K562 (cell line): ENCODE measurements around the gene ZNF2. TPM values are rescaled to one million over a fixed set of nuclear protein-coding genes. Genes with fewer than 3 reads are reported as not detected.

ENCODE experiments used
- ARID3B ChIP-seq: fragments of 250-450 bp; sonication (Bioruptor Pico); IDR thresholded peaks from 2 replicates; pipeline ENCODE4 v1.4.0; 2020; ENCODE audit warnings: borderline replicate concordance
- CEBPB ChIP-seq: fragments of 450-650 bp; IDR thresholded peaks from 2 replicates; pipeline ENCODE4 v1.6.1; 2016; ENCODE audit warnings: missing genetic modification characterization, missing compliant biosample characterization
- CUX1 ChIP-seq: fragments of 200-800 bp; sonication (Bioruptor generic); IDR thresholded peaks from 2 replicates; pipeline ENCODE4 v1.6.1; 2016; ENCODE audit warnings: missing genetic modification characterization, missing compliant biosample characterization
- EGR1 ChIP-seq: fragments of 450-650 bp; conservative IDR thresholded peaks from 2 replicates; pipeline ENCODE4 v1.6.1; 2017; ENCODE audit warnings: mild to moderate bottlenecking
- GTF2B ChIP-seq: IDR thresholded peaks from 2 replicates; pipeline ENCODE4 v1.6.1; 2011; ENCODE audit not compliant: insufficient read length; ENCODE audit errors: extremely low read depth
- HES1 ChIP-seq: fragments of 450-650 bp; IDR thresholded peaks from 2 replicates; pipeline ENCODE4 v1.6.1; 2016; ENCODE audit warnings: low read depth, mild to moderate bottlenecking, moderate library complexity
- MAFK ChIP-seq: IDR thresholded peaks from 2 replicates; pipeline ENCODE4 v1.6.1; 2011; ENCODE audit warnings: low read length, improper control_type of control experiment
- RBBP5 ChIP-seq: fragments of 200-600 bp; sonication (generic); IDR thresholded peaks from 2 replicates; pipeline ENCODE4 v1.6.1; 2012; ENCODE audit warnings: borderline replicate concordance, mild to moderate bottlenecking, low read length, control low read depth, inconsistent platforms; ENCODE audit not compliant: insufficient read depth, poor library complexity, severe bottlenecking
- RBM25 ChIP-seq: fragments of 200-400 bp; formaldehyde crosslinking; IDR thresholded peaks from 2 replicates; pipeline ENCODE4 v1.6.1; 2018; ENCODE audit warnings: low read length, low read depth, moderate library complexity; ENCODE audit not compliant: severe bottlenecking
- SOX6 ChIP-seq: fragments of 450-650 bp; IDR thresholded peaks from 2 replicates; pipeline ENCODE4 v1.6.1; 2014; ENCODE audit warnings: mild to moderate bottlenecking
- SPI1 ChIP-seq: IDR thresholded peaks from 2 replicates; pipeline ENCODE4 v1.6.1; 2011; ENCODE audit warnings: low read depth, low read length, control low read depth, borderline replicate concordance
- XRCC3 ChIP-seq: fragments of 450-650 bp; IDR thresholded peaks from 2 replicates; pipeline ENCODE4 v1.6.1; 2017; ENCODE audit warnings: mild to moderate bottlenecking, moderate library complexity
- ZBTB8A ChIP-seq: fragments of 450-650 bp; IDR thresholded peaks from 2 replicates; pipeline ENCODE4 v1.6.1; 2018; ENCODE audit warnings: mild to moderate bottlenecking, moderate library complexity; ENCODE audit not compliant: partially characterized antibody
- ZC3H8 ChIP-seq: fragments of 450-650 bp; IDR thresholded peaks from 2 replicates; pipeline ENCODE4 v1.6.1; 2017
- ZKSCAN3 ChIP-seq: fragments of 250-450 bp; sonication (Bioruptor Pico); IDR thresholded peaks from 2 replicates; pipeline ENCODE4 v1.4.0; 2020
- ZNF644 ChIP-seq: fragments of 200-800 bp; sonication (Bioruptor generic); IDR thresholded peaks from 2 replicates; pipeline ENCODE4 v1.6.1; 2016; ENCODE audit warnings: low read depth, missing genetic modification characterization, missing compliant biosample characterization
- ZNF707 ChIP-seq: fragments of 250-450 bp; sonication (Bioruptor Pico); conservative IDR thresholded peaks from 2 replicates; pipeline ENCODE4 v1.8.0; 2022; ENCODE audit warnings: inconsistent platforms, mild to moderate bottlenecking, moderate library complexity
- ZNF764 ChIP-seq: fragments of 250-450 bp; sonication (Bioruptor Pico); IDR thresholded peaks from 2 replicates; pipeline ENCODE4 v1.4.0; 2020; ENCODE audit warnings: low read depth, mild to moderate bottlenecking, moderate library complexity
- ZNF830 ChIP-seq: fragments of 250-450 bp; sonication (Bioruptor Pico); IDR thresholded peaks from 2 replicates; pipeline ENCODE4 v1.5.0; 2021; ENCODE audit warnings: mild to moderate bottlenecking
- polyA plus RNA-seq, 8 experiments: library from polyadenylated mRNA; depleted of rRNA in 4 of 8; stranded (reverse) in 5 of 8; unstranded in 3 of 8; fragments of >200 nt; fragmentation: Nextera tagmentation in 2 of 8; fragmentation: Illumina TruSeq in 1 of 8; extraction: Ambion mirVana in 2 of 8; extraction: Trizol in 1 of 8; gene quantifications; 2 replicates each; pipeline versions ENCODE4 v1.2.1 to v1.2.3, GENCODE V29; 2011 to 2014; ENCODE audit warnings: inconsistent platforms in 1 of 8, missing spikeins in 1 of 8
- total RNA-seq, 7 experiments: library from RNA; depleted of rRNA in 6 of 7; stranded (reverse); fragments of >200 nt in 6 of 7; fragmentation: Illumina TruSeq in 2 of 7; extraction: Trizol in 2 of 7; gene quantifications; 2 replicates each; pipeline versions ENCODE4 v1.2.1 to v1.2.3, GENCODE V29; 2011 to 2021; ENCODE audit warnings: low replicate concordance in 1 of 7

The ZNF2 gene
- total and polyA plus RNA-seq, 9 of the 15 experiments (the other 6 are each of a cell fraction or from before 2014, with no cell fraction given) = 1.6 to 4.5 (median 3.4) TPM

GRCh38 chr2:95121407-95122196, 44.0 kb upstream of the ZNF2 start, which contains the start of gene MRPS5 (continued):
- TF ChIP-seq CUX1 (CRISPR knock-in tag) = no peak
- TF ChIP-seq SOX6 = no peak
- TF ChIP-seq ZNF764 = no peak
- TF ChIP-seq ZNF707 = no peak
- peak; percentile 99 for TF ChIP-seq RBM25
- no peak for TF ChIP-seq ZC3H8
- no peak for TF ChIP-seq MAFK
- TF ChIP-seq ARID3B (CRISPR knock-in tag) = no peak
- TF ChIP-seq ZNF644 = no peak
- peak; percentile 69 for TF ChIP-seq EGR1
- TF ChIP-seq RBBP5 = peak; percentile 98
- TF ChIP-seq XRCC3 = no peak
- TF ChIP-seq ZNF830 (CRISPR knock-in tag) = 0 out of 2 replicates have a peak, but pooled peaks have one; percentile 15
- TF ChIP-seq ZKSCAN3 (CRISPR knock-in tag) = no peak
- no peak for TF ChIP-seq HES1
- TF ChIP-seq ZBTB8A = no peak
- no peak for TF ChIP-seq GTF2B
- no peak for TF ChIP-seq SPI1
- TF ChIP-seq CEBPB (tag) = no peak
